GM21390 (cell line): Measurements from ENCODE around the gene TNFRSF1B.
A peak's percentile ranks its signal among the peaks of the same experiment; 100 is the strongest.
"Not testable (repeated sequence)": the region's sequence is repeated elsewhere in the genome, so short reads cannot be mapped to it uniquely, and the experiment has no call there.

Experiments used
- ATAC-seq: cut with Tn5 transposase; IDR thresholded peaks from one replicate; pipeline ENCODE4 v1.9.1; 2021; ENCODE audit not compliant: unreplicated experiment

The TNFRSF1B gene

DNA sequence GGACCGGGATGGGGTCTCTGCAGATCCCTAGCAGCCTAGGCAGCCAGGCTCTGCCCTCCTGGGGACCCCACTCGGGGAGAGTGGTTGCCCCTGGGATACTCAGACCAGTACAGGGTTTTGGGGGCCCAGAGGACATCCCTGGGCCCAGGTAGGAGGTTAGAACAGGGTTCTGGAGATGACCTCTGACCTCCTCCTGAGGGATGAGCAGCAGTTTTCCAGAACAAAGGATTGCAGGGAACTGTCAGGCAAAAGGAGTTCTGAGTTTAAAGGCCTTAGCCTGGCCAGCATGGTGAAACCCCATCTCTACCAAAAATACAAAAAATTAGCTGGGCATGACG is 42.7 kb downstream of the TNFRSF1B start:
- no peak for ATAC-seq

DNA sequence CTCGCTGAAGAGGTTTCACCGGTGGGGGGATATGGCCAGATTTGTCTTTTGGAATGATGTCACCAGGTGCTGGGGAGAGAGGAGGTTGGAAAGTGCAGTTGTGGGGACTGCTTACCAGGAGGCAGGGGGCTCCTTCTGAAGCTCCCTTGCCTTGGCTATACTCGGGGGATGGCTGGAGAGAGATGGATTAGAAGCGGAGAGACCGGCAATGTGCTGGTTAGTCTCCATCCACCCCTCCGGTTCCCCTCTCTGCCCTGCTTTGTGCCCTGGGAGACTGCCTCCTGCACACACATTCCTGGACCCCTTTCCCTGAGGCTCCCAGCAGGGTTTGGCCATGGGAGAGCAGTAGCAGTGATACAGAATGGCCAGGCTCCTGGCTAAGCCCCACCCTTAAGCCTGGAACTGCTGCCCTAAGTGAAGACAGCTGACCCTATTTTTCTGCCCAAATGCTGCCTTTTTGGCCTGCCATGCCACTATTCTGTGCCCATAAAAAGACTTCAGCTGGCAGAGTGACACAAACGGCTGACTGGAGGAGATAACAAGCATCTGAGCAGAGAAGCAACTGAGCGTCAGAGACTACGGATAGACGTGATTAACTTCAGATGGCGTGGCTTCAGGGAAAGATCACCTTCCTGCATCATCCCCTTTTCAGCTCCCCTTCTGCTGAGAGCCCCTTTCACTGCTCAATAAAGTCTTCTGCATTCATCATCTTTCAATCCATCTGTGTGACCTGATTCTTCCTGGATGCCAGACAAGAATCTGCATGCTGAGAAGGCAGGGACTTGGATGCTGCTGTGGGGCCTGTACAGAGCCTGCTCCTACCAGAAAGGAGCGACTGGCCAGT is 48.5 kb downstream of the TNFRSF1B start:
- ATAC-seq = no peak

- no peak for ATAC-seq
Measured at GRCh38 chr1:12219800-12220199, 53.0 kb downstream of the TNFRSF1B start.

DNA sequence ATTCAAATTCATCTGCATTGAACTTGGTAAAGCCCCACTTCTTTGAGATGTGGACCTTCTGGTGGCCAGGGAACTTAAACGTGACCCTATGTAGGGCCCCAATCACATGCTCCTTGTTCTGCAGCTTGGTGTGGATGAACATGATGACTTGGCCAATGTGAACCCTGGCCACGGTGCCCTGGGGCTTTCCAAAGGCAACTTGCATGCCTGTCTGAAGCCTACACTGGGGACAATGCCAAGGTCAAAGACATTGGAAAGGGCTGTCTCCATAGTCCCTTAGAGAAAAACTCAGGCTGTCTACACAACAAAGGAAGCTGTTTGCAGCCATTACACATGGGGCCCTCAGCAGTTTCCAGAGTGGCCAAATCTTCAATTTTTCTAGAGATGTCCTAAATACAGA is 54.1 kb downstream of the TNFRSF1B start:
- ATAC-seq = no peak

- ATAC-seq = not testable (repeated sequence)
Measured at GRCh38 chr1:12222700-12223099, 55.9 kb downstream of the TNFRSF1B start.

- not testable (repeated sequence) for ATAC-seq
Measured at GRCh38 chr1:12224092-12224491, 57.3 kb downstream of the TNFRSF1B start.

- no peak for ATAC-seq
Measured at GRCh38 chr1:12228979-12229378, 62.2 kb downstream of the TNFRSF1B start.

DNA sequence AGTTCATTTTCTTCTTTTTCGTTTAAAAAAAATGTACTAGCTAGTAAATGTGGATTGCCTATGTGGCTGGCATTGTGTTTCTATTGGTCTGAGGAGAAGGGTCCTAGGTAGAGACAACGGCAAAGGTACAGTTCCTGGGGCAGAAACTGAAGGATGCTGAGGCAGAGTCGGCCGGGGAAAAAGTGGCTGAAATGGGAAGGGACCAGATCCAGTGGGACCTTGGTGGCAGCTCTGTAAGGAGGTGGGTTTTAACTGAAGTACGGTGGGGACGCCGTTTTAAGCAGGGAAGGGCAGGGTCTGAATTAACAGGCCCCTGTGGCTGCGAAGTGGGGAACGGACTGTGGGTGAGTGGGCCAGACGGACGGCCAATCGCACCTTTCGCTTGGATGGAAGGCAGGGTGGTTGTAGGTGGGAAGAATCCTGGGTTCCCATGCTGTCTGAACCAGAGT is 62.6 kb downstream of the TNFRSF1B start:
- no peak for ATAC-seq

- ATAC-seq = peak; percentile 75
Measured at GRCh38 chr1:12229835-12230548, 63.2 kb downstream of the TNFRSF1B start, which contains the start of gene VPS13D. VPS13D (plus strand) TSS chr1:12230030; CDS start chr1:12234267, 4,237 bp downstream.

- ATAC-seq = peak; percentile 29
Measured at GRCh38 chr1:12230549-12231275, 63.9 kb downstream of the TNFRSF1B start.

- ATAC-seq = no peak
Measured at GRCh38 chr1:12231276-12231595, 64.4 kb downstream of the TNFRSF1B start.

GRCh38 chr1:12232221-12232620 is 65.4 kb downstream of the TNFRSF1B start:
- no peak for ATAC-seq

DNA sequence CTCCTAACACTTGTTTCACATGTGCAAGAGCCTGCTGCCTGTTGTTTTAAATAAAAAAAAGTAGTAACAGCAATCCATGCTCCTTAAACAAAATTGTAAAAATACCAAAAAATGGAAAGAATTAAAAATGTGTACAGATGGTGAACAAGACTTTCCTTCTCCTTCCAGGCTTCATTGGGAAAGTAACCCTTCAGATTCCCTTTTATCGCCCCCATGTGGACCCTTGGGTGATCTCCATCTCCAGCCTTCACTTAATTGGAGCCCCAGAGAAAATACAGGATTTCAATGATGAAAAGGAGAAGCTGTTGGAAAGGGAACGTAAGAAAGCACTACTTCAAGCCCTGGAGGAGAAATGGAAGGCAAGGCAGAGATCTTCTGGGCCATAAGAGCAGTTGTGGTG is 77.3 kb downstream of the TNFRSF1B start:
- ATAC-seq = no peak

DNA sequence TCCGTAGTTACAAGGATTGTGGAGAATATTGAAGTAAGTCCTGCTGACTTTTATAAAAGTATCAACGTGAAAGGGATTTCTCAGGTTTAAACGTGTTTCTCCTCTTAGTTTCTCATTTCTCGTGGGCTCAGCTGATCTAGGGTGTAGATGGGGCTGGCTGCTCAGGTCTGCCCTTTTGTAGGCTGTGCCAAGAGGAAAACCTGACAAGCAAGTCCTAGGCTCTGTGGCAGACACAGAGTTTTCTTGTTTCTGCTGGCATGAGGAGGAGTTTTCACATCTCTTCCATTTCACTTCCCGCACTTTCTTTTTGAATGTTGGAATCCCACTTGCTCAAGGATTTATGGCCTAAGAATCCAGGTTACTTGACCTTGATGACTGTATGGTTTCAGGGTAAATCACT is 77.8 kb downstream of the TNFRSF1B start:
- ATAC-seq = no peak

- no peak for ATAC-seq
Measured at GRCh38 chr1:12245116-12245515, 78.3 kb downstream of the TNFRSF1B start.

DNA sequence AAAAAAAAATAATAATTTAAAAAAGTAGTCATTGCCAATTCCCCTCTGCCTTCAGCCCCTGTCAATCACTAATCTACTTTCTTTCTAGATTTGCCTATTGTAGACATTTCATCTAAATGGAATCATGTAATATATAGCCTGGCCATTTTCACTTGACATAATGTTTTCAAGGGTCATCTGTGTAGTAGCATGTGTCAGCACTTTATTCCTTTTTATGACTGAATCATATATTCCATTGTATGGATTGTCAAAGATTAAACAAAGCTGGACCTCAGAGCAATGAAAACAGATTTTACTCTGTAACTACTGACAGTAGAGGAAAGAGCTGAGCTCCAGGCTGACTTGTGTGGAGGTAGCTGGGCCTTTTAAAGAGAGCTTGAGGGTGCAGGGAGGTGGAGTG is 78.9 kb downstream of the TNFRSF1B start:
- no peak for ATAC-seq

DNA sequence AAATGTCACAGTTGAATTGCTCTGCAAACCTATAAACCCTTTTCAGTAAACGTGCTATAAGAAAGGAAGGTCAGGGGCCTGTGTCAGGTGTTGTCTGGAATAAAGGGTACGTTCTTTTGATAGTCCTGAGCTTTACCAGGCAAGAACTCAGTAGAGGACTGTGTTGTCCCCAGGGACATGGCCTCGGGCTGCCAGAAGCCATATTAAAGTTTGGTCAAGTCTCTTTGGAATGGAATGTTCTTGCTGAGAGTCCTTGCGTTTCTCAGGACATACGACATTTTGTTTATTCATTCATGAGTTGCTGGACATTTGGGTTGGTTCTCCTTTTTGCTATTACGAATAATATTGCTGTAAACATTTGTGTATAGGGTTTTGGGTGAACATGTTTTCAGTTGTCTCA is 79.8 kb downstream of the TNFRSF1B start:
- no peak for ATAC-seq

DNA sequence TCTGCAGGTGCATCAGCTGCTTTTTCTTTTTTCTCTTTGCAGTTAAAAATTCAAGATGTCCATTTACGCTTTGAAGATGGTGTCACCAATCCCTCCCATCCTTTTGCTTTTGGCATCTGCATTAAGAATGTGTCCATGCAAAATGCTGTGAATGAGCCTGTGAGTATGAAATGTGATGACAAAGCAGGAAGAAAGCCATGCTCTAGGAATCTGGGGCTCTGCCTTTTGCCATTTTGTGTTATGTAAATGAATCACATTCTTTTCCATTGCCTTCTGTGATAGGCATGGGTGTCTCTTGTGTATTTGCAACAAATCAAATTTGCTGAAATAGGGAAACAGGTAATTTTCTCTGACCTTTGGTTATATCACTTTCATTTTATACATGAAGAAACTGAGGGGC is 82.4 kb downstream of the TNFRSF1B start:
- ATAC-seq = no peak

GRCh38 chr1:12249748-12250147 is 83.0 kb downstream of the TNFRSF1B start:
- no peak for ATAC-seq

- no peak for ATAC-seq
Measured at GRCh38 chr1:12251442-12251841, 84.7 kb downstream of the TNFRSF1B start.

DNA sequence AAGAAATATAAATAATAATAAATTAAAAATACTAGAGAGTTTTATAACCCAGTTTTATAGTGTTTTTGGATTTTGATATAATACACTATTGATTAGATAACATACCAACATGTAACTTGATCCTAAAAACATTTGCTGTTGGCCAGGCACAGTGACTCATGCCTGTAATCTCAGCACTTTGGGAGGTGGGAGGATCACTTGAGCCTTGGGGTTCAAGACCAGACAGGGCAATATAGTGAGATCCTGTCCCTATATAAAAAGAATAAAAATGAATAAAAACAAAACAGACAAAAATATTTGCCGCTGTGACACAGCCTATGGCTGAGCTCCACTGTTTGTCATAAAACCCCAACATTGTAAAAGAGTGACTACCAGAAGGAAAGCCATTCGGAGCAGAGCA is 89.1 kb downstream of the TNFRSF1B start:
- ATAC-seq = no peak

DNA sequence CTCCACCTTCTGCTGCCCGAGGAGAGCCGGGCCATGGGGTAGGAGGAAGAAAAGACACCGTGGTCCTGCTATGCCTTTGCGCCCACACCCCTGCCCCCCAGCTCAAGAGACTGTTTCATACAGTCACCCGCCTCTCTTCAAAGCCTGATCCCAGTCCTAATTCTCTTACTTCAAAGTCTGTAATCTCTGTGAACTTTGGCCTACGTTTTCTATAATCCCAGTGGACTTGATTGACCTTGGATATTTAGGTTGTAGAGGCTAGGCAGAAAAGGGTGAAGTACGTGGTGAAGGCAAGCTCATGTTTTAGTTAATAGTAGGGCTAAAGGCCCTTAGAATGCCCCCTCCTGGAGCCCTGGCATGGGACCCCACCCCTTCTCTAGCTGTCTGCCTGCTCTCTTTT is 91.5 kb downstream of the TNFRSF1B start:
- no peak for ATAC-seq
